HepG2 (cell line): ENCODE data around the gene JAGN1. TPM values are rescaled to one million over a fixed set of nuclear protein-coding genes. Genes with fewer than 3 reads are reported as not detected.

ENCODE experiments used
- ATF4 ChIP-seq, 2 experiments: fragments of 450-650 bp in 1 of 2; sonication (generic) in 1 of 2; formaldehyde crosslinking; IDR thresholded peaks; 2 replicates each; pipeline versions ENCODE4 v1.5.0 to v1.8.0; 2020 to 2022; ENCODE audit warnings: mild to moderate bottlenecking in 1 of 2, missing genetic modification reagents in 1 of 2
- CAMTA2 ChIP-seq: sonication (generic); formaldehyde crosslinking; IDR thresholded peaks from 2 replicates; pipeline ENCODE4 v1.4.0; 2020; ENCODE audit warnings: mild to moderate bottlenecking, missing genetic modification reagents, borderline replicate concordance
- DNMT3B ChIP-seq: conservative IDR thresholded peaks from 2 replicates; pipeline ENCODE4 v1.6.1; 2016; ENCODE audit warnings: missing biosample characterization, control low read depth
- ELF1 ChIP-seq: sonication (generic); formaldehyde crosslinking; IDR thresholded peaks from 2 replicates; pipeline ENCODE4 v1.4.0; 2020; ENCODE audit warnings: missing genetic modification reagents
- FLYWCH1 ChIP-seq: sonication (generic); formaldehyde crosslinking; IDR thresholded peaks from 2 replicates; pipeline ENCODE4 v1.8.1; 2023; ENCODE audit warnings: mild to moderate bottlenecking, missing genetic modification reagents
- HNRNPH1 ChIP-seq: fragments of 200-400 bp; formaldehyde crosslinking; optimal IDR thresholded peaks from 2 replicates; pipeline ENCODE3; 2017; ENCODE audit warnings: mild to moderate bottlenecking, low read depth, low read length
- HNRNPK ChIP-seq: fragments of 200-400 bp; formaldehyde crosslinking; IDR thresholded peaks from 2 replicates; pipeline ENCODE4 v1.6.1; 2018; ENCODE audit warnings: low read length, low read depth, moderate library complexity, mild to moderate bottlenecking; ENCODE audit not compliant: poor library complexity, severe bottlenecking
- HOXA9 ChIP-seq: sonication (generic); formaldehyde crosslinking; IDR thresholded peaks from 2 replicates; pipeline ENCODE4 v1.8.1; 2022; ENCODE audit warnings: missing genetic modification reagents, mild to moderate bottlenecking, moderate library complexity, borderline replicate concordance
- MAFG ChIP-seq: sonication (generic); formaldehyde crosslinking; IDR thresholded peaks from 2 replicates; pipeline ENCODE4 v1.5.1; 2020; ENCODE audit warnings: mild to moderate bottlenecking, missing genetic modification reagents
- MLLT10 ChIP-seq: sonication (generic); formaldehyde crosslinking; IDR thresholded peaks from 2 replicates; pipeline ENCODE4 v1.4.0; 2020; ENCODE audit warnings: missing genetic modification reagents
- SIN3B ChIP-seq: fragments of 150-350 bp; IDR thresholded peaks from 2 replicates; pipeline ENCODE4 v1.6.1; 2014; ENCODE audit warnings: low read length
- SPEN ChIP-seq: sonication (generic); formaldehyde crosslinking; IDR thresholded peaks from 2 replicates; pipeline ENCODE4 v1.5.1; 2020; ENCODE audit warnings: low read depth, mild to moderate bottlenecking, missing genetic modification reagents
- TARDBP ChIP-seq: sonication (generic); formaldehyde crosslinking; IDR thresholded peaks from 2 replicates; pipeline ENCODE4 v1.8.0; 2022; ENCODE audit warnings: mild to moderate bottlenecking, missing genetic modification reagents
- ZBTB26 ChIP-seq: IDR thresholded peaks from 2 replicates; pipeline ENCODE4 v1.6.1; 2016; ENCODE audit warnings: missing compliant biosample characterization, missing genetic modification reagents, borderline replicate concordance
- ZNF33A ChIP-seq: sonication (generic); formaldehyde crosslinking; IDR thresholded peaks from 2 replicates; pipeline ENCODE4 v1.5.1; 2020; ENCODE audit warnings: missing genetic modification reagents, mild to moderate bottlenecking, moderate library complexity, borderline replicate concordance
- ZNF503 ChIP-seq: sonication (generic); formaldehyde crosslinking; IDR thresholded peaks from 2 replicates; pipeline ENCODE4 v1.4.0; 2020; ENCODE audit warnings: missing genetic modification reagents
- ZNF615 ChIP-seq: sonication (generic); formaldehyde crosslinking; IDR thresholded peaks from 2 replicates; pipeline ENCODE4 v1.5.0; 2020; ENCODE audit warnings: mild to moderate bottlenecking, missing genetic modification reagents, borderline replicate concordance
- ZNF790 ChIP-seq: sonication (generic); formaldehyde crosslinking; IDR thresholded peaks from 2 replicates; pipeline ENCODE4 v1.8.0; 2022; ENCODE audit warnings: missing genetic modification reagents, mild to moderate bottlenecking, borderline replicate concordance
- polyA plus RNA-seq, 8 experiments: library from polyadenylated mRNA; depleted of rRNA in 3 of 8; stranded (reverse) in 7 of 8; unstranded in 1 of 8; fragments of >200 nt; fragmentation: Illumina TruSeq in 4 of 8; extraction: Trizol in 4 of 8; gene quantifications; 2 replicates each; pipeline versions ENCODE4 v1.2.1 to v1.2.3, GENCODE V29; 2011 to 2016; ENCODE audit warnings: low read depth in 4 of 8, missing spikeins in 1 of 8, mixed read lengths in 1 of 8; ENCODE audit not compliant: insufficient read depth in 1 of 8
- total RNA-seq, 5 experiments: library from RNA; depleted of rRNA; stranded (reverse); fragments of >200 nt; fragmentation: Illumina TruSeq; extraction: Trizol; gene quantifications; 2 replicates each; pipeline ENCODE4 v1.2.3, GENCODE V29; 2016; ENCODE audit warnings: low read depth in 1 of 5
- TF ChIP-seq, protein P1 (sequence below): sonication (generic); formaldehyde crosslinking; IDR thresholded peaks from 2 replicates; pipeline ENCODE4 v1.4.0; 2020; ENCODE audit warnings: low read depth, mild to moderate bottlenecking, missing genetic modification reagents
- TF ChIP-seq, protein P2 (sequence below): IDR thresholded peaks from 2 replicates; pipeline ENCODE4 v1.6.1; 2018; ENCODE audit warnings: missing genetic modification reagents
- TF ChIP-seq, protein P3 (sequence below): sonication (generic); formaldehyde crosslinking; IDR thresholded peaks from 2 replicates; pipeline ENCODE4 v1.4.0; 2020; ENCODE audit warnings: missing genetic modification reagents

JAGN1 gene
- total and polyA plus RNA-seq, 2 of the 13 experiments (the other 11 are each of a cell fraction or from before 2014, with no cell fraction given), result 49.9 to 50.9 TPM

DNA sequence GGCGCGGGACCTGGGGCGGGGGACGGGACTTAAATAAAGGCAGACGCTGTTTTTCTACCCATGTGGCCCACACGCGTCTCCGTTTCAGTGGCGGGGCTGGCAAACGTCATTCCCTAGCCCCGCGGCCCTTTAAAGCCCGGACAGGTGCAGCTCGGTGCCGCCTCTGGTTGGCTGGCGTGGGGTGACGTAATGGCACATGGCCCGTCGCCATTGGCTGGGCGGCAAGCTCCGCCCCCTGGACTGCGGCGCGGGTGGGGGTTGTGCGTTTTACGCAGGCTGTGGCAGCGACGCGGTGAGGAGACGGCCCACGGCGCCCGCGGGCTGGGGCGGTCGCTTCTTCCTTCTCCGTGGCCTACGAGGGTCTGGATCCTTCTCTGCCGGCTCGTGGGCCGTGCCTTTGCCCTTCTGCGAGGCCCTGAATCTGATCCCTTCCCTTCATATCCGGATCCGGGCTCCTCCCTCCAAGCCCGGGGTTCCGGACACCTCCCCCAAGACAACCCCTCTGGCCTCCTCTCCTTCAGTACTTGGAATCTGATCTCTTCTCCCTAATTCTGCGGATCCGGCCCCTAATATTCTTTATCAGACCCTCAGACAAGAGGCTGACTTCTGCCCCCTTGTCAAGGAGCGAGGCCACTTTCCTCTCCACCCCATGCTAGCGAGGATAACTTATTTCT is 43.3 kb downstream of the JAGN1 start, which contains the start of gene CRELD1 (continued):
- no peak for TF ChIP-seq ZNF503 (CRISPR knock-in tag)
- TF ChIP-seq ZNF790 (CRISPR knock-in tag), result no peak; the same call in 1 of the 2 replicates
- TF ChIP-seq FLYWCH1 (CRISPR knock-in tag), result 0 out of 2 replicates have a peak, but pooled peaks have one; percentile 17
- TF ChIP-seq DNMT3B (CRISPR knock-in tag), result no peak; the same call in 1 of the 2 replicates
- no peak for TF ChIP-seq MAFG (CRISPR knock-in tag)
- TF ChIP-seq, protein P1, sequence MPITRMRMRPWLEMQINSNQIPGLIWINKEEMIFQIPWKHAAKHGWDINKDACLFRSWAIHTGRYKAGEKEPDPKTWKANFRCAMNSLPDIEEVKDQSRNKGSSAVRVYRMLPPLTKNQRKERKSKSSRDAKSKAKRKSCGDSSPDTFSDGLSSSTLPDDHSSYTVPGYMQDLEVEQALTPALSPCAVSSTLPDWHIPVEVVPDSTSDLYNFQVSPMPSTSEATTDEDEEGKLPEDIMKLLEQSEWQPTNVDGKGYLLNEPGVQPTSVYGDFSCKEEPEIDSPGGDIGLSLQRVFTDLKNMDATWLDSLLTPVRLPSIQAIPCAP, result no peak
- TF ChIP-seq ZNF615 (CRISPR knock-in tag), result no peak
- 0 out of 4 replicates have a peak, but pooled peaks of 1 of the 2 experiments have one; percentile 9 for TF ChIP-seq ATF4 (CRISPR knock-in tag; IDR thresholded peaks at IDR 0.05)
- 0 out of 2 replicates have a peak, but pooled peaks have one; percentile 60 for TF ChIP-seq SIN3B
- TF ChIP-seq, protein P2, sequence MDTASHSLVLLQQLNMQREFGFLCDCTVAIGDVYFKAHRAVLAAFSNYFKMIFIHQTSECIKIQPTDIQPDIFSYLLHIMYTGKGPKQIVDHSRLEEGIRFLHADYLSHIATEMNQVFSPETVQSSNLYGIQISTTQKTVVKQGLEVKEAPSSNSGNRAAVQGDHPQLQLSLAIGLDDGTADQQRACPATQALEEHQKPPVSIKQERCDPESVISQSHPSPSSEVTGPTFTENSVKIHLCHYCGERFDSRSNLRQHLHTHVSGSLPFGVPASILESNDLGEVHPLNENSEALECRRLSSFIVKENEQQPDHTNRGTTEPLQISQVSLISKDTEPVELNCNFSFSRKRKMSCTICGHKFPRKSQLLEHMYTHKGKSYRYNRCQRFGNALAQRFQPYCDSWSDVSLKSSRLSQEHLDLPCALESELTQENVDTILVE (CRISPR knock-in tag), result no peak
- TF ChIP-seq, protein P3, sequence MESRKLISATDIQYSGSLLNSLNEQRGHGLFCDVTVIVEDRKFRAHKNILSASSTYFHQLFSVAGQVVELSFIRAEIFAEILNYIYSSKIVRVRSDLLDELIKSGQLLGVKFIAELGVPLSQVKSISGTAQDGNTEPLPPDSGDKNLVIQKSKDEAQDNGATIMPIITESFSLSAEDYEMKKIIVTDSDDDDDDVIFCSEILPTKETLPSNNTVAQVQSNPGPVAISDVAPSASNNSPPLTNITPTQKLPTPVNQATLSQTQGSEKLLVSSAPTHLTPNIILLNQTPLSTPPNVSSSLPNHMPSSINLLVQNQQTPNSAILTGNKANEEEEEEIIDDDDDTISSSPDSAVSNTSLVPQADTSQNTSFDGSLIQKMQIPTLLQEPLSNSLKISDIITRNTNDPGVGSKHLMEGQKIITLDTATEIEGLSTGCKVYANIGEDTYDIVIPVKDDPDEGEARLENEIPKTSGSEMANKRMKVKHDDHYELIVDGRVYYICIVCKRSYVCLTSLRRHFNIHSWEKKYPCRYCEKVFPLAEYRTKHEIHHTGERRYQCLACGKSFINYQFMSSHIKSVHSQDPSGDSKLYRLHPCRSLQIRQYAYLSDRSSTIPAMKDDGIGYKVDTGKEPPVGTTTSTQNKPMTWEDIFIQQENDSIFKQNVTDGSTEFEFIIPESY (CRISPR knock-in tag), result peak; percentile 39; the same call in 1 of the 2 replicates
- TF ChIP-seq HOXA9 (CRISPR knock-in tag), result no peak
- no peak; the same call in 1 of the 2 replicates for TF ChIP-seq ZBTB26 (CRISPR knock-in tag)
- no peak for TF ChIP-seq HNRNPH1
- peak; percentile 73; the same call in 1 of the 2 replicates for TF ChIP-seq TARDBP (CRISPR knock-in tag)
- peak; percentile 62 for TF ChIP-seq ELF1
- TF ChIP-seq CAMTA2 (CRISPR knock-in tag), result 0 out of 2 replicates have a peak, but pooled peaks have one; percentile 61
- TF ChIP-seq ZNF33A (CRISPR knock-in tag), result no peak
- TF ChIP-seq MLLT10, result no peak
- no peak for TF ChIP-seq SPEN (CRISPR knock-in tag)
- no peak for TF ChIP-seq HNRNPK
